Breast epithelium (tissue), 4 donors: ENCODE measurements around the gene GLB1L2. TPM values are rescaled to one million over a fixed set of nuclear protein-coding genes. Genes with fewer than 3 reads are reported as not detected.
A peak's percentile ranks its signal among the peaks of the same experiment; 100 is the strongest.
"Not testable (repeated sequence)": the region's sequence is repeated elsewhere in the genome, so short reads cannot be mapped to it uniquely, and the experiment has no call there.

Source experiments
- DNase-seq, 2 donors: peaks; one replicate each; pipeline ENCODE4 v3.0.0-alpha.2; 2019; ENCODE audit warnings: low spot score in 2 of 2
- H3K27ac ChIP-seq, 2 donors: fragments of 200-600 bp; sonication (generic) in 1 of 2; one replicate each; pipeline ENCODE4 v1.5.1; 2016 to 2019; ENCODE audit warnings: mild to moderate bottlenecking in 1 of 2
- H3K27me3 ChIP-seq, 2 donors: fragments of 200-600 bp; sonication (generic) in 1 of 2; one replicate each; pipeline versions ENCODE4 v1.5.1 to v1.6.0; 2017 to 2019; ENCODE audit warnings: control low read depth in 1 of 2, mild to moderate bottlenecking in 1 of 2
- H3K36me3 ChIP-seq: fragments of 200-600 bp; one replicate; pipeline ENCODE4 v1.5.1; 2019
- H3K4me1 ChIP-seq, 2 donors: fragments of 200-600 bp; sonication (generic); one replicate each; pipeline ENCODE4 v1.5.1; 2016 to 2019; ENCODE audit warnings: control low read depth in 1 of 2
- H3K4me3 ChIP-seq, 3 donors: fragments of 200-600 bp; sonication (generic); 1 replicate in 2 of 3; 2 replicates in 1 of 3; pipeline ENCODE4 v1.5.1; 2016 to 2019; ENCODE audit warnings: mild to moderate bottlenecking in 3 of 3, moderate library complexity in 2 of 3
- H3K9me3 ChIP-seq, 2 donors: fragments of 200-600 bp; sonication (generic) in 1 of 2; one replicate each; pipeline ENCODE4 v1.5.1; 2016 to 2019; ENCODE audit warnings: control low read depth in 1 of 2
- CTCF ChIP-seq, 3 donors: fragments of 450-650 bp; IDR thresholded peaks; one replicate each; pipeline ENCODE4 v1.5.1; 2016 to 2017; ENCODE audit warnings: antibody characterized with exemption in 3 of 3, mild to moderate bottlenecking in 3 of 3, moderate library complexity in 3 of 3
- POLR2A ChIP-seq: fragments of 450-650 bp; IDR thresholded peaks from one replicate; pipeline ENCODE4 v1.6.1; 2016; ENCODE audit warnings: antibody characterized with exemption, mild to moderate bottlenecking, moderate library complexity
- POLR2AphosphoS5 ChIP-seq, 3 donors: sonication (generic); formaldehyde crosslinking; IDR thresholded peaks; one replicate each; pipeline ENCODE4 v1.6.1; 2017; ENCODE audit warnings: antibody characterized with exemption in 3 of 3
- intact Hi-C: fragments of 100-400 bp; cut with DNase I; formaldehyde crosslinking; loops from one replicate; pipeline ENCODE4 v1.15.1; 2023; ENCODE audit warnings: low total_unique reads
- total RNA-seq, 3 donors: library from RNA; depleted of rRNA; stranded (reverse); fragments of >200 nt; gene quantifications; one replicate each; pipeline ENCODE4 v1.1.0, GENCODE V29; 2016

The GLB1L2 gene
- 10 to 100 TPM in 1 of 3 donors, 1 to 10 TPM in 2; 3.4 to 11.5 (median 6.6) TPM for total RNA-seq

GRCh38 chr11:134331354-134332188 is at the start of gene GLB1L2:
GLB1L2 (plus strand) TSS chr11:134331988; CDS start chr11:134332062, 74 bp downstream.
- peak; percentile 60 to 70 for DNase-seq
- TF ChIP-seq CTCF (IDR thresholded peaks at IDR 0.05), result no peak
- Histone ChIP-seq H3K4me3 (peak within 1 kb of the TSS; percentile 35 to 66 (median 62)), H3K27me3 (no peaks in the 10 kb centered on the region), H3K9me3 (no peaks in the 10 kb centered on the region), H3K36me3 (no peaks in the 10 kb centered on the region), H3K4me1 (no peaks in the 10 kb centered on the region), H3K27ac (no peak within 1 kb of the TSS)
- intact Hi-C loops, result no loop called here

- Histone ChIP-seq H3K9me3 (no peaks in the 10 kb centered on the region), H3K36me3 (no peaks in the 10 kb centered on the region), H3K27me3 (peaks cover 0 to 6% of the 10 kb centered on the region in 2 donors), H3K4me1 (no peaks in the 10 kb centered on the region), H3K4me3 (no peak overlapping the region), H3K27ac (no peak overlapping the region)
- intact Hi-C loops, result no loop called here
- DNase-seq, result no peak
- TF ChIP-seq POLR2AphosphoS5 (IDR thresholded peaks at IDR 0.05) (no peak), CTCF (IDR thresholded peaks at IDR 0.05) (no peak), POLR2A (no peak)
Observed at GRCh38 chr11:134282121-134283045, 49.4 kb upstream of the GLB1L2 start.

GRCh38 chr11:134283461-134284230 is 48.1 kb upstream of the GLB1L2 start:
- DNase-seq, result no peak
- Histone ChIP-seq H3K36me3 (no peaks in the 10 kb centered on the region), H3K4me3 (no peak overlapping the region), H3K27me3 (no peaks in the 10 kb centered on the region), H3K4me1 (no peaks in the 10 kb centered on the region), H3K9me3 (no peaks in the 10 kb centered on the region), H3K27ac (no peak overlapping the region)
- intact Hi-C loops, result no loop called here
- no peak for TF ChIP-seq CTCF (IDR thresholded peaks at IDR 0.05)
- TF ChIP-seq POLR2A, result no peak
- TF ChIP-seq POLR2AphosphoS5 (IDR thresholded peaks at IDR 0.05), result no peak

GRCh38 chr11:134284349-134284748 is 47.4 kb upstream of the GLB1L2 start:
- intact Hi-C loops, H3K9me3 ChIP-seq, H3K36me3 ChIP-seq, H3K4me3 ChIP-seq, H3K27me3 ChIP-seq, H3K27ac ChIP-seq, H3K4me1 ChIP-seq, DNase-seq: not testable (repeated sequence)

GRCh38 chr11:134287561-134287960 is 44.2 kb upstream of the GLB1L2 start:
- H3K27ac ChIP-seq, result no peak overlapping the region
- TF ChIP-seq POLR2A (no peak), POLR2AphosphoS5 (IDR thresholded peaks at IDR 0.05) (no peak), CTCF (IDR thresholded peaks at IDR 0.05) (no peak)
- DNase-seq, result no peak
- H3K36me3 ChIP-seq, result no peaks in the 10 kb centered on the region
- intact Hi-C loops, result no loop called here
- H3K4me3 ChIP-seq, result no peak overlapping the region
- no peaks in the 10 kb centered on the region for H3K9me3 ChIP-seq
- no peaks in the 10 kb centered on the region for H3K4me1 ChIP-seq
- no peaks in the 10 kb centered on the region for H3K27me3 ChIP-seq
